ENCODE data around the gene ARRB1. TPM values are rescaled to one million over a fixed set of nuclear protein-coding genes. Genes with fewer than 3 reads are reported as not detected.

Gene ARRB1
- total and polyA plus RNA-seq, 2 of the 13 experiments (the other 11 are each of a cell fraction or from before 2014, with no cell fraction given) = 22.5 to 35.7 TPM

DNA sequence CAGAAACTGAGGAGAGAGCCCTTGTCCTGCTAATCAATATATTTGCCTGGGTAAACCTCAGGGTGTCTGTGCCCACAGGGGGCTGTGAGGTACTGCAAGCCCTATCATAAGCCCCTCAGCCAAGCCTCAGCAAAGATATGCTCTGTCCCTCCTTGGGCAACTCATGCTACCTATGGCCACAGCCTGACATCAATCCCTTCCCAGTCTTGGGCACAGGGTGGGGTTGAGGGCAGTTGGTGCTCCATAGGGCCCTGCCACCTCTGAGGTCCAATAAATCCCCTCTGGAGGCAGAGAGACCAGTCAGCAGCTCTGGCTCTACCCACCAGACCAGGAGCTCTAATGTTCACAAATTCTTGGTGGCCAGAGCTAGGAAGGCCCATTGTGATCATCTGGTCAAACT, 87.1 kb downstream of the ARRB1 start (continued):
- TF ChIP-seq ZNF660 (CRISPR knock-in tag; IDR thresholded peaks at IDR 0.05; ENCODE audit: borderline replicate concordance, low read depth) (no peak), ZNF44 (CRISPR knock-in tag; IDR thresholded peaks at IDR 0.05) (no peak)

DNA sequence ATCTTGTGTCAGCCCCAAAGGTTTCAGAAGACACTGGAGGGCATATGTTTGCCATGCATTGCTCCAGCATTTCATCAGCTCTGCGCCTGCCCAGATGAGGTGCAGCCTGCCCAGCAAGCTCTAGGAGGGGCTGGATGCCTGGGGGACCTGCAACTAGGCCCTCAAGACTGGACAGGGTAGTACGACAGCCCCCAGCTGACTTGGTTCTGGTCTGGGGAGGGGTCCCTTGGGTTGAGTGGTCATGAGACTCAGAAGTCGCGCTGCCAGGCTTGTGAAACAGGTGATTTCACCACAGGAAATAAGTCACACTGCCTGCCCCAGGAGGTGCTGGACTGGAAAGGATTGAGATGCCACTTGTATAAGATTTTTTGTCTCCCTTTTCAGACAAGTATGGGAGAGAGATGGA, 87.5 kb downstream of the ARRB1 start:
- intact Hi-C loops (cut with micrococcal nuclease; ENCODE audit: unreplicated experiment) = no loop called here
- TF ChIP-seq FIP1L1 (IDR thresholded peaks at IDR 0.05; ENCODE audit: borderline replicate concordance, insufficient read depth, low read depth, low read length) (no peak), BORCS8-MEF2B (CRISPR knock-in tag; IDR thresholded peaks at IDR 0.05) (0 out of 2 replicates have a peak, but pooled peaks have one; percentile 10), KDM2A (CRISPR knock-in tag; IDR thresholded peaks at IDR 0.05; ENCODE audit: borderline replicate concordance, low read depth) (0 out of 2 replicates have a peak, but pooled peaks have one; percentile 13), ZNF121 (CRISPR knock-in tag; IDR thresholded peaks at IDR 0.05) (peak; percentile 85; the same call in 1 of the 2 replicates)
- TF ChIP-seq, protein P1, sequence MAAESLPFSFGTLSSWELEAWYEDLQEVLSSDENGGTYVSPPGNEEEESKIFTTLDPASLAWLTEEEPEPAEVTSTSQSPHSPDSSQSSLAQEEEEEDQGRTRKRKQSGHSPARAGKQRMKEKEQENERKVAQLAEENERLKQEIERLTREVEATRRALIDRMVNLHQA (CRISPR knock-in tag; IDR thresholded peaks at IDR 0.05) = no peak
- TF ChIP-seq, protein P2, sequence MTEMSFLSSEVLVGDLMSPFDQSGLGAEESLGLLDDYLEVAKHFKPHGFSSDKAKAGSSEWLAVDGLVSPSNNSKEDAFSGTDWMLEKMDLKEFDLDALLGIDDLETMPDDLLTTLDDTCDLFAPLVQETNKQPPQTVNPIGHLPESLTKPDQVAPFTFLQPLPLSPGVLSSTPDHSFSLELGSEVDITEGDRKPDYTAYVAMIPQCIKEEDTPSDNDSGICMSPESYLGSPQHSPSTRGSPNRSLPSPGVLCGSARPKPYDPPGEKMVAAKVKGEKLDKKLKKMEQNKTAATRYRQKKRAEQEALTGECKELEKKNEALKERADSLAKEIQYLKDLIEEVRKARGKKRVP (CRISPR knock-in tag; IDR thresholded peaks at IDR 0.05) = peak in 1 of 2 experiments; percentile 92; a peak in 2 of 4 replicates
- Histone ChIP-seq H3K4me3 (replicated peaks in 1 of 3; ENCODE audit: insufficient read depth in 1 of 3, low read depth in 2 of 3, low read length in 3 of 3) (no peak overlapping the region), H3K9ac (ENCODE audit: insufficient read depth, low read depth, low read length) (no peak overlapping the region), H4K20me1 (ENCODE audit: insufficient read depth, low read length) (no peaks in the 10 kb centered on the region), H3K4me2 (ENCODE audit: low read depth, low read length) (no peak overlapping the region), H3K4me1 (ENCODE audit: insufficient read depth, low read length) (peaks cover 26% of the 10 kb centered on the region), H3K27me3 (ENCODE audit: control insufficient read depth in 1 of 2, insufficient read depth in 2 of 2, low read length in 2 of 2) (peaks cover 0 to 5% of the 10 kb centered on the region in 2 experiments; a peak in 1 of 5 replicates), H3K9me3 (ENCODE audit: low read length) (no peaks in the 10 kb centered on the region), H2AFZ (ENCODE audit: low read length) (no peak overlapping the region), H3K36me3 (replicated peaks in 1 of 2; ENCODE audit: control insufficient read depth in 1 of 2, insufficient read depth in 2 of 2, low read length in 2 of 2) (peaks cover 2 to 3% of the 10 kb centered on the region in 2 experiments; a peak in 1 of 5 replicates), H3K27ac (ENCODE audit: extremely low read length, insufficient read depth, low read length) (no peak overlapping the region), H3K79me2 (ENCODE audit: insufficient read depth, low read length) (no peaks in the 10 kb centered on the region)
- POLR2A ChIA-PET = interaction anchor here (1.3 kb wide), 1 partner anchor 88 kb away, joined by 3 read pairs; no protein-coding TSS in a partner anchor
- BruUV-seq (replicated peaks) = no TSS peak
- in situ Hi-C loops (cut with HindIII; ENCODE audit: extremely low pct_ligation_motif_present, low pct_unique_long_range_greater_than_20kb) = no loop called here
- CTCF ChIA-PET (ENCODE audit: low intra/inter-chr PET ratio, low total read pairs) = no interaction called here
- 40% methylated on average over 2 of the region's 4 CpGs for WGBS (ENCODE audit: low lambda C conversion rate)
- DNase-seq (ENCODE audit: low spot score) (no peak), ATAC-seq (peak; percentile 3; the same call in 1 of the 3 replicates), FAIRE-seq (no peak)
